GM18502 (cell line): ENCODE results near the gene RPUSD2.
"Not testable (repeated sequence)": the region's sequence is repeated elsewhere in the genome, so short reads cannot be mapped to it uniquely, and the experiment has no call there.

ENCODE experiments used
- ATAC-seq: cut with Tn5 transposase; IDR thresholded peaks from one replicate; pipeline ENCODE4 v1.9.1; 2021; ENCODE audit warnings: mild to moderate bottlenecking; ENCODE audit not compliant: unreplicated experiment, poor library complexity

Gene RPUSD2

DNA sequence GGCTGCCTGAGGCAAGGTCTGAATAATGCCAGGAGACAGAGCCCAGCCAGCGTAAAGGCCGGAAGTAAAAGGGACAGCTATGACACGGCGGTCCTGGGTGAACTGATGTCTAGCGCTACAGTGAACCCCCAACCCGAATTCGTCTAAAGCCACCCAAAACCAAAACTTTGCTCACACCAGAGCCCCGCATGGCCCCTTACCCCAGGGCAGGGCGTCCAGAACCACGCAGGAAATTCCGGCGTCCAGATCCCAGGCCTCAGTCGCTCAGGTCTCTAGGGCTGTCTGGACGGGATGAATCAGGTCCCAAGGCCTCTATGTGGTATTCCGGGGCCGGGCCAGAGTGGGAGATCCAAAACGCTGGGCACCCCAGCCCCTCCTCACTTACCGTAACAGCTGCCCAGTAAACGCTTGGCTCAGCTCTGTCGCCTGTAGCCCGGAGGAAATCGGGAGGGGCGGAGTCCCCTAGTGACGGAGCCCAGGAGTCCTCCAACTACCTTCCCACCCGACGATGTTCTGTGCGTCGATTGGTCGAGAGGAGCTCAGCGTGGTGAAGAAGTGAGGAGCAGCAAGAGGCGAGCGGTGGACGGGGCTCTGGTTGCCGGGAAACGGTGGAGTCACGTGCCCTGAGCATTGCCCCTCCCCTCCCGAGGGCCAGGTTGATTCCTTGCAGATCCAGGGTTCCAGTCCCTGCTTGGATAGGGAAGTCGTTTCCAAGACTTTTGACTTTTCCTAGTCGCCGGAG lies 4.3 kb upstream of the RPUSD2 start, which contains the start of gene CCDC32:
CCDC32 (minus strand) TSS at position 452 of the 742 bp plus-strand sequence. CDS start 2,027 bp downstream, outside the sequence.
- ATAC-seq, result peak; percentile 95

GRCh38 chr15:40565333-40566238 lies 3.5 kb upstream of the RPUSD2 start:
- no peak for ATAC-seq

GRCh38 chr15:40567111-40567510 lies 2.0 kb upstream of the RPUSD2 start:
- no peak for ATAC-seq

DNA sequence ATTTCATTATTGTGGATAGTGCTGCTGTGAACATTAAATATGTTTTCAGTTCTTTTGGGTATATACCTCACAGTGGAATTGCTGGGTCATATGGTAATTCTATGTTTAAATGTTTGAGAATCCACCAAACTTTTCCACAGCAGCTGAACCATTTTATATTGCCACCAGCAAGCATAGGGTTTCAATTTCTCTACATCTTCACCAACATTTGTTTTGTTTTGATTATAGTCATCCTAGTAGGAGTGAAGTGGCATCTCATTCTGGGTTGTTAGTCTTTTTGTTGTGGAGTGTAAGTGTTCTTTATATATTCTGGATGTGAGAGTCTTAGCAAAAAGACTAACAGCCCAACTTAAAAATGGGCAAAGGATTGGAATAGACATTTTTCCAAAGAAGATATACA lies 6.0 kb downstream of the RPUSD2 start:
- ATAC-seq, result no peak

GRCh38 chr15:40576914-40577313 lies 7.8 kb downstream of the RPUSD2 start:
- not testable (repeated sequence) for ATAC-seq

- ATAC-seq, result no peak
Measured at GRCh38 chr15:40578892-40579291, 9.8 kb downstream of the RPUSD2 start.

DNA sequence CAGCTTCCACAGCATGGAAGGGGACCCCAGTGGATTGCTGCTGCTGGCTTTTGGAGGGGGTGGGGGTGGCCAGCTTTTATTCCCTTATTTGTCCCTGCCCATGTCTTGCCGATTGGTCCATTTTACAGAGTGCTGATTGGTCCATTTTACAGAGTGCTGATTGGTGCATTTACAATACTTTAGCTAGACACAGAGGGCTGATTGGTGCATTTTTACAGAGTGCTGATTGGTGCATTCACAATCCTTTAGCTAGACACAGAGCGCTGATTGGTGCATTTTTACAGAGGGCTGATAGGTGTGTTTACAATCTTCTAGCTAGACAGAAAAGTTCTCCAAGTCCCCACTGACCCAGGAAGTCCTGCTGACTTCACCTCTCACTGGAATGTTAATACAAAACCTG lies 12.7 kb downstream of the RPUSD2 start:
- ATAC-seq, result not testable (repeated sequence)

GRCh38 chr15:40582726-40583246 lies 13.7 kb downstream of the RPUSD2 start:
- ATAC-seq, result no peak

DNA sequence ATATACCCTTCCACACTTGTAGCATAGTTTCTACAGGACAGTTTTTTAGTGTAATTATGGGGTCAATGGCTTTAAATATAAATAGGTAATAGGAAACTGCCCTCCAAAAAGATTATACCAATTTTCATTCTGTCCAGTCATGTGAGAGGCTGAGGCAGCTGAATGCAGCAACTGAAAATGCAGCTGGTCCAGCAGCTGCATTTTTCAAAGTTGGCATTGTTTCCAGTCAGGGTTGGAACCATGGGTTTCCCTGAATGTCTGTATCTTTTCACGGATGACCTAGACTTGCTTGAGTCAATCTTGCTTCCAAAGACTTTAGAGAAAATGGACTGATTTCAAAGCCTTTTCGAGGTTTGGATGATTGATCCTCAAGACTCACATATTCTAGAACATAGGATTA lies 15.1 kb downstream of the RPUSD2 start:
- no peak for ATAC-seq

DNA sequence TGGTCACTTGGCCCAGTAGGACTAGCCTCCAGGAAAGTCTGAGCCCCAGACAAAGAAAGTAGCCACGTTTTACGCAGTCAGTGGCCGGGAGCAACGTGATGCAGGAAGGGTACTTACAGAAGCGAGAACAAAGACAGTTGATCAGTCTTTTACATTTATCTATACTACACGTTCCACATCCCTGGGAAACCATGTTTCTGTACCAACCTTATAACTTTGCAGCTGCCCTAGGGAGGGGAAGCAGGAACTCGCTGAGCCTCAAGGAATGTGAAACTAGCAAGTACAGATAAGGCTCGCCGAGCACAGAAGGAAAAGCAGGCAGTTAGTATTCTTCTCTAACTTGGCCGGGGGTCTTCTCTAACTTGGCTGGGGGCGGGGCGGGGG lies 21.6 kb downstream of the RPUSD2 start:
- ATAC-seq, result no peak

DNA sequence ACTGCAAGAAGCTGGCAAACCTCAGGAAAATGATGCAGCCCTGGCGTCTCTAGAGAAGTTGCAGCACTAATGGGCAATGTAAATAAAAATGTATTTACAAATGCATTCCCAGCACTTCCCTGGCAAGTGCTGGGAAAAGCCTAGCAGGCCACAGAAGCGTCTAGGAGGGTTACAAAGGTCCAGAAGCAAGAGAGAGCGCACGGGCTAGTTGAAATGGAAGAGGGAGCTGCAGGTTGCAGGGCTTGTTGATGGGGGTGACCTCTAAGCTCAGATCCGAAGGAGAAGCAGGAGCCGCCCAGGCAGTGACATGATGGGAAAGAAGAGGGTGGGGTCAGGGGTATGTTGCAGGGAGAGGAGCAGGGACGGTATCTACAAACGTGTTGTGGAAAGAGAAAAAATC lies 22.3 kb downstream of the RPUSD2 start:
- no peak for ATAC-seq

GRCh38 chr15:40593165-40593564 lies 24.1 kb downstream of the RPUSD2 start:
- ATAC-seq, result no peak

GRCh38 chr15:40593588-40594428 lies 24.7 kb downstream of the RPUSD2 start, which contains the start of gene KNL1:
Gene KNL1, plus strand, starts transcription at chr15:40594249. Its CDS starts 8,683 bp downstream, at chr15:40602932.
- ATAC-seq, result peak; percentile 80

- ATAC-seq, result peak; percentile 41
Measured at GRCh38 chr15:40594429-40594836, 25.3 kb downstream of the RPUSD2 start.

- no peak for ATAC-seq
Measured at GRCh38 chr15:40595219-40595618, 26.1 kb downstream of the RPUSD2 start.

GRCh38 chr15:40595773-40596172 lies 26.7 kb downstream of the RPUSD2 start:
- ATAC-seq, result no peak

- ATAC-seq, result no peak
Measured at GRCh38 chr15:40597024-40597423, 27.9 kb downstream of the RPUSD2 start.

DNA sequence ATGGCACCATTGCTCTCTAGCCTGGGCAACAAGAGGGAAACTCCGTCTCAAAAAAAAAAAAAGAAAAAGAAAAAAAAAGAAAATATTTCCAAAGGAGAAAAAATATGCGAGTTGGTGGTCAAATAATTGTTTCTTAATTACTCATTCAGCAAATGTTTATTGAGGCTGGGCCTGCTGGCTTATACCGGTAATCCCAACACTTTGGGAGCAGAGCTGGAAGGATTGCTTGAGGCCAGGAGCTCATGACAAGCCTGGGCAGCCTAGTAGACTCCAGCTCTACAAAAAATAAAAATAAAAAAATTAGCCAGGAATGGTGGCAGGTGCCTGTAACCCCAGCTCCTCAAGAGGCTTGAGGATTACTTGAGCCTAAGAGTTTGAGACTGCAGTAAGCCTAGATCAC lies 29.0 kb downstream of the RPUSD2 start:
- ATAC-seq, result no peak

- no peak for ATAC-seq
Measured at GRCh38 chr15:40598672-40599071, 29.6 kb downstream of the RPUSD2 start.

DNA sequence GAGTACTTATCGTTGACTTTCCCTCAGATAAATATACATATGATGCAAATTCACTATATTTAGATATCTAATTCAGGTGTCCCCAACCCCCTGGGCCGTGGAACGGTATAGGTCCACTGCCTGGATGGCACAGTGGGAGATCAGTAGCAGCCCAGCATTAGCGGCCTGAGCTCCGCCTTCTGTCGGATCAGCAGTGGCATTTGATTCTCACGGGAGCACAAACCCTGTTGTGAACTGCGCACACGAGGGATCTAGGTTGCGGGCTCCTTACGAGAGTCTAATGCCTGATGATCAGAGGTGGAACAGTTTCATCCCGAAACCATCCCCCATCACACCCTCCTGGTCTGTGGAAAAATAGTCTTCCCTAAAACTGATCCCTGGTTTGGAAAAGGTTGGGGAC lies 31.9 kb downstream of the RPUSD2 start:
- no peak for ATAC-seq
